ENCODE measurements around the gene KIAA0930.

KIAA0930 gene

GRCh38 chr22:45230026-45230721 lies 10.5 kb downstream of the KIAA0930 start:
- H3K27ac ChIP-seq, result peak overlapping the region; percentile 86
- CTCF ChIA-PET, result no interaction called here
- no peak for DNase-seq (ENCODE audit: low spot score)
- POLR2A ChIA-PET (ENCODE audit: low non-redundant PET), result interaction anchor here (0.7 kb wide), 1 partner anchor 67 kb away, joined by 3 read pairs; no protein-coding TSS in a partner anchor
- TF ChIP-seq, protein P1, sequence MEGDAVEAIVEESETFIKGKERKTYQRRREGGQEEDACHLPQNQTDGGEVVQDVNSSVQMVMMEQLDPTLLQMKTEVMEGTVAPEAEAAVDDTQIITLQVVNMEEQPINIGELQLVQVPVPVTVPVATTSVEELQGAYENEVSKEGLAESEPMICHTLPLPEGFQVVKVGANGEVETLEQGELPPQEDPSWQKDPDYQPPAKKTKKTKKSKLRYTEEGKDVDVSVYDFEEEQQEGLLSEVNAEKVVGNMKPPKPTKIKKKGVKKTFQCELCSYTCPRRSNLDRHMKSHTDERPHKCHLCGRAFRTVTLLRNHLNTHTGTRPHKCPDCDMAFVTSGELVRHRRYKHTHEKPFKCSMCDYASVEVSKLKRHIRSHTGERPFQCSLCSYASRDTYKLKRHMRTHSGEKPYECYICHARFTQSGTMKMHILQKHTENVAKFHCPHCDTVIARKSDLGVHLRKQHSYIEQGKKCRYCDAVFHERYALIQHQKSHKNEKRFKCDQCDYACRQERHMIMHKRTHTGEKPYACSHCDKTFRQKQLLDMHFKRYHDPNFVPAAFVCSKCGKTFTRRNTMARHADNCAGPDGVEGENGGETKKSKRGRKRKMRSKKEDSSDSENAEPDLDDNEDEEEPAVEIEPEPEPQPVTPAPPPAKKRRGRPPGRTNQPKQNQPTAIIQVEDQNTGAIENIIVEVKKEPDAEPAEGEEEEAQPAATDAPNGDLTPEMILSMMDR (conservative IDR thresholded peaks at IDR 0.05; ENCODE audit: low read depth), result no peak

DNA sequence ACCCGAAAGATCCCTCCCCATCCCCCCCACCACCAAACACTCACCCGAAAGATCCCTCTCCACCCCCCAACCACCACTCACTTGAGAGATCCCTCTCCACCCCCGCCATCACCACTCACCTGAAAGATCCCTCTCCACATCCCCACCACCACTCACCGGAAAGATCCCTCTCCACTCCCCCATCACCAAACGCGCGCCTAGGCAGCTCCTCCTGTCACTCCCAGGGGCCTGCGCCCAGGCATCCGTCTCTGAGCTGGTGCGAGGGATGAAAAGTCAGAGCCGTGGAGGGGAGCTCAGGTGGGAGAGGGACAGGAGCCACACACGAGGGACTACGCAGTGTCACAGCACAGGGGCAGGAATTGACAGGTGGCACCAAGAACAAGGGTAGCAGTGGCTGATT lies 11.5 kb downstream of the KIAA0930 start:
- TF ChIP-seq, protein P1 (conservative IDR thresholded peaks at IDR 0.05; ENCODE audit: low read depth), result no peak
- CTCF ChIA-PET, result no interaction called here
- H3K27ac ChIP-seq, result peak overlapping the region; percentile 86
- POLR2A ChIA-PET (ENCODE audit: low non-redundant PET), result no interaction called here
- no peak for DNase-seq (ENCODE audit: low spot score)

DNA sequence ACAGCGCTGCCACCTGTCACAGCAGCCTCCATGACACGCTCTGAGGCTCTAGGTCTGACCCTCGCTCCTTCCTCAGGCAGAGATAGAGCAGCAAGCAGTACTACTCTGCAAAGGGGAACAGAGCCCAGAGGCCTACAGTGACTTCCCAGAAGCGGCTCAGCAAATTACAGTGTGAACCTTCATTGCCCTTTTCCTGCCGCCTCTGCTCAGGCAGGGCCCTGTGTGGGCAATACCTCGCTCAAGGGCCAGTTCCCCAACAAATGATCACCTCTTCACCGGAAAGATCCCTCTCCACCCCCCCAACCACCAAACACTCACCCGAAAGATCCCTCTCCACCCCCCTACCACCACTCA lies 12.3 kb downstream of the KIAA0930 start:
- TF ChIP-seq, protein P1 (conservative IDR thresholded peaks at IDR 0.05; ENCODE audit: low read depth), result no peak
- no peak for DNase-seq (ENCODE audit: low spot score)
- ChIA-PET POLR2A (ENCODE audit: low non-redundant PET) (no interaction called here), CTCF (no interaction called here)
- peak overlapping the region; percentile 99 for H3K27ac ChIP-seq

DNA sequence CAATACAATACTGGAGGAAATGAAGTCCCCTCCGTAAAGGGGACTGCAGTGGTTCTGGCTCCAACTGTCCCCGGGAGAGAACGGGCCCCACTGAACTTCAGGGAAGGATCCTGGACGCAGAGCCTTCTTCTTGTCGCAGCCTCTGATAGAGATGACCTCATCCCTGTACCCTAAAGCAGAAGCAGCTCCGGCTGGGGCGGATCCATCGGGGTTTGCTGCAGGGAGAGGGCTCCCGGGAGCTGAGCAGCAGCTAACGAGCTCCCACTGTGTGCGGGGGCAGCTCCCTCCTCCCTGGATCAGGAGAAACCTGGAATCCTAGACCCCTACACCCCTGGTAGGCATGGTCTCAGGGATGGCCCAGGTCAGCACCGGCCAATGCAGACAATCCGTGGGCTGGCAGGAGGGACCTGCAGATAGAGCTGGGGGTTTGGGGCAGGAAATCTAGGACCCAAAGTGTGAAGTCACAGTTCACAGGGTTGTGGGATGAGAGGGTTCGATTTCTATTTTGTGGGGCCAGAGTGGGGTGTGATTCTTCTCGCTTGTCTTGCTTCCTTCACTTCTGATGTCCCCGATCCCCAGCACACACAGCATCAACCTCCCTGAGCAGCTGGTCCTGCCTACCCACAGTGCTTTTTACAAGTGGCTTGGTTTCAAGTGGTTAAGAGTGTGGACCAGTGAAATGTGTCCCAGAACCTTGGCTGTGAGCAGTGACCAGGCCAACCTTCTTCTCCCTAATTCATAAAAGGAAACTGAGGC lies 12.9 kb downstream of the KIAA0930 start:
- ChIA-PET POLR2A (ENCODE audit: low non-redundant PET) (no interaction called here), CTCF (interaction anchor here (0.7 kb wide), 1 partner anchor 635 kb away, joined by 3 read pairs; no protein-coding TSS in a partner anchor)
- H3K27ac ChIP-seq, result peak overlapping the region; percentile 99
- no peak for DNase-seq (ENCODE audit: low spot score)
- TF ChIP-seq, protein P1 (conservative IDR thresholded peaks at IDR 0.05; ENCODE audit: low read depth), result no peak

- peak overlapping the region; percentile 99 for H3K27ac ChIP-seq
- peak; percentile 28 for DNase-seq (ENCODE audit: low spot score)
- CTCF ChIA-PET, result no interaction called here
- POLR2A ChIA-PET (ENCODE audit: low non-redundant PET), result no interaction called here
- TF ChIP-seq, protein P1 (conservative IDR thresholded peaks at IDR 0.05; ENCODE audit: low read depth), result no peak
Observed at GRCh38 chr22:45226503-45227186, 14.0 kb downstream of the KIAA0930 start.

DNA sequence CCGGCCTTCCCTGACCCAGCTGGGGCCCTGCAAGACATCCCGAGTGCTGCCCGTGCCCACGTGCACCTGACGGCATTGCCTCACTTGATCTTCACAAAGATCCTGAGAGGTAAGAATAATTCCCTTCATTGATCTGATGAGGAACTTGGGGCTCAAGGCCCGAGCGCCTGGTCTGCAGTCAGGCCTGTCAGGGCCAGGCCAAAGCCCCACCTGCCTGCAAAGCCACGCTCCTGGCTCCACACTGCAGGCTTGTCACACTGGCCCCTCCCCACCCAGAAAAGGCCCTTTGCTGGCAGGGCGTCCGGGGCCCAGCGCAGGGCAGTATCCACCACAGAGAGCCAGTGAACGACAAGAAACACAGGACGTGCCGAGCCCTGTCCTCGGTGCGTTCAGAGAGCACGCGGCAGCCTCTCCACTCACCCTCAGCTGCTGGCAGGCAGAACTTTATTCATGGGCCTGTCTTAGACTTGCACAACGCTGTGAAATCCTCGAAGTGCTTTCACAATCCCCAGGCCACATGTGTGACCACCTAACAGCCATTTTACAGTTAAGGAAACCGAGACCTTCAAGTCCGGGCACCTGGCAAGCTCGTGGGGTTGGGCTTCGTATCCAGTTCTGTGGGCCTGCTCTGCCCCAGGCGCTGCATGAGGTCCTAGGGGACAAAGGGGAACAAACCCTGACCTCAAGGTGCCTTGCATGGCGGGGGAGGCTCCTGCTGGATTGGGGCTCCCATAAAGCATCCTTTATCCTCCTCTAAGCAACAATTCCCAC lies 14.8 kb downstream of the KIAA0930 start:
- POLR2A ChIA-PET (ENCODE audit: low non-redundant PET), result no interaction called here
- H3K27ac ChIP-seq, result peak overlapping the region; percentile 99
- no peak for DNase-seq (ENCODE audit: low spot score)
- CTCF ChIA-PET, result no interaction called here
- TF ChIP-seq, protein P1 (conservative IDR thresholded peaks at IDR 0.05; ENCODE audit: low read depth), result no peak

All from RWPE1 (cell line).